Right atrium auricular region (tissue), 2 donors: ENCODE data around the gene POU6F2. TPM values are rescaled to one million over a fixed set of nuclear protein-coding genes. Genes with fewer than 3 reads are reported as not detected.

ENCODE experiments used
- DNase-seq: peaks from one replicate; pipeline ENCODE4 v3.0.0-alpha.2; 2019; ENCODE audit warnings: low spot score
- H3K27ac ChIP-seq, 2 donors: fragments of 200-600 bp; sonication (generic); 1 replicate in 1 of 2; 2 replicates in 1 of 2; pipeline ENCODE4 v1.5.1; 2016 to 2019
- H3K27me3 ChIP-seq, 2 donors: fragments of 200-600 bp; sonication (generic); one replicate each; pipeline versions ENCODE4 v1.5.1 to v1.6.0; 2017 to 2019
- H3K36me3 ChIP-seq: fragments of 200-600 bp; sonication (generic); one replicate; pipeline ENCODE4 v1.5.1; 2016
- H3K4me1 ChIP-seq, 2 donors: fragments of 200-600 bp; sonication (generic); one replicate each; pipeline versions ENCODE4 v1.5.1 to v1.6.0; 2017 to 2019
- H3K4me3 ChIP-seq, 2 donors: fragments of 200-600 bp; sonication (generic); 1 replicate in 1 of 2; 2 replicates in 1 of 2; pipeline ENCODE4 v1.5.1; 2017 to 2019; ENCODE audit warnings: mild to moderate bottlenecking in 1 of 2, moderate library complexity in 1 of 2
- H3K9me3 ChIP-seq, 2 donors: fragments of 200-600 bp; sonication (generic); one replicate each; pipeline ENCODE4 v1.5.1; 2019
- CTCF ChIP-seq, 2 donors: fragments of 200-600 bp; sonication (generic); IDR thresholded peaks; one replicate each; pipeline ENCODE4 v1.5.1; 2019; ENCODE audit warnings: antibody characterized with exemption in 2 of 2
- total RNA-seq, 2 donors: library from RNA; depleted of rRNA; stranded (reverse); fragments of >200 nt; gene quantifications; one replicate each; pipeline ENCODE4 v1.1.0, GENCODE V29; 2016

POU6F2 gene
- total RNA-seq, 2 donors from 2014 or later: 0.85 to 1.5 TPM

- no peak for DNase-seq
- Histone ChIP-seq H3K9me3 (no peaks in the 10 kb centered on the region), H3K27ac (no peak overlapping the region), H3K4me1 (no peaks in the 10 kb centered on the region), H3K27me3 (no peaks in the 10 kb centered on the region), H3K36me3 (no peaks in the 10 kb centered on the region), H3K4me3 (no peak overlapping the region)
- no peak for TF ChIP-seq CTCF (IDR thresholded peaks at IDR 0.05)
Measured at GRCh38 chr7:39195967-39196366, 218.3 kb downstream of the POU6F2 start.

DNA sequence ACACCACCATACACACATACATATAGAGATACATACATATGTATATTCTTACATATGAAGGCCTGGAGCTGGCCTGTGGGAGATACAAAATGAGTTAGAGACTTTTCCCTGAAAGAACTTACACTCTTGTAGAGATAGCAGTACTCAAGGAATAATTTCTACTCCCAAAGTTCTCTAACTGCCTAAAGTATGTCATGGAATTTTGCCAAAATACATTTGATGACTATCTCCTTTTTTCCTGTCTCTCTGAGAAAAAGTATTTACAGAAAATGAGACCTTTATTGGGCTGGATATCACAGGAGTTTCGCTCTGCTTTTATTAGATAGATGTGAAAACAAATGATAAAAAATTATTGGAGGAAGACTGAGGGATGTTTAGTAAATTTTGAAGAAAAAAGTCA lies 220.1 kb downstream of the POU6F2 start:
- Histone ChIP-seq H3K4me1 (no peaks in the 10 kb centered on the region), H3K4me3 (no peak overlapping the region), H3K27ac (no peak overlapping the region), H3K9me3 (no peaks in the 10 kb centered on the region), H3K36me3 (no peaks in the 10 kb centered on the region), H3K27me3 (no peaks in the 10 kb centered on the region)
- no peak for DNase-seq
- no peak for TF ChIP-seq CTCF (IDR thresholded peaks at IDR 0.05)

DNA sequence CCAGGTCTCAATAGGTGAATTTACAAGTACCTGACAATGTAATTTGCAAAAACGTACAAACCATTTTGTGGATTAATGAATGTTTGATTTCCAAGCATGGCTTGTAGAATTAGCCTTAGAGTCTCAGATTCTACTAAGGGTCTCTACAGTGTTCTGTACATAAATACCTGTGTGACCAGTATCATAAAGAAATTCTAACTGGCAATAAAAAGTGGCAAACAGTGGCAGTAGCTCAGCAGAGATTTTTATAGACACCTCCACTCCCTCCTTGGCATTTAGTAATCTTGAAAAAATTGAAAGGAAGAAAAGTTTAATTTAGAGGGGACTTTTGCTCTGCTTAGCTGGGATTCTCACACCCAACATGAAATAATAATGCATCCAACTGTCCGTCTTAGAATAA lies 220.8 kb downstream of the POU6F2 start:
- no peaks in the 10 kb centered on the region for H3K36me3 ChIP-seq
- no peak overlapping the region for H3K27ac ChIP-seq
- H3K27me3 ChIP-seq: no peaks in the 10 kb centered on the region
- H3K9me3 ChIP-seq: no peaks in the 10 kb centered on the region
- no peaks in the 10 kb centered on the region for H3K4me1 ChIP-seq
- no peak for DNase-seq
- H3K4me3 ChIP-seq: no peak overlapping the region
- no peak for TF ChIP-seq CTCF (IDR thresholded peaks at IDR 0.05)

- no peak overlapping the region for H3K4me3 ChIP-seq
- TF ChIP-seq CTCF (IDR thresholded peaks at IDR 0.05): no peak
- no peak overlapping the region for H3K27ac ChIP-seq
Measured at GRCh38 chr7:39199006-39199405, 221.3 kb downstream of the POU6F2 start.

DNA sequence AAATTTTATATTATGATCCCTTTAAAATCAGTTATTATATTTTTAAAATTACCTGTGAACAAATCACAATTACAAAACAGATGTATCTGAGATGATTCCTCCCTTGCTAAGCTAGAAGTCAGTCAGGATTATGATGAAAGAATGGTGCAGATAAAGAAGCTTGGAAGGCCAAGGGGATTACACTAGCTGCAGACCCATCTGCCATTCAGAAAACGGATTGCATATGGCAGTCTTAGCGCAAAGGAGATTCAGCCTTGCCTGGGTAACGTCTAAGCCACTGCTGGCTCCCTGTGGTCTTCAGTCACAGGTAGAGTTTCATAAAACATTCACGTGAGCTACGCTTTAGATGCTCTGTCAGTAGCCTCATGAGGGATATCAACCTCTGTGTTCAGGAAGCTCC lies 222.2 kb downstream of the POU6F2 start:
- H3K4me3 ChIP-seq: no peak overlapping the region
- H3K27ac ChIP-seq: no peak overlapping the region
- DNase-seq: no peak
- no peaks in the 10 kb centered on the region for H3K36me3 ChIP-seq
- no peak for TF ChIP-seq CTCF (IDR thresholded peaks at IDR 0.05)
- H3K27me3 ChIP-seq: no peaks in the 10 kb centered on the region
- no peaks in the 10 kb centered on the region for H3K9me3 ChIP-seq
- H3K4me1 ChIP-seq: no peaks in the 10 kb centered on the region

More at GRCh38 chr7:39199006-39199405, 221.3 kb downstream of the POU6F2 start:
- no peaks in the 10 kb centered on the region for H3K9me3 ChIP-seq
- H3K4me1 ChIP-seq: no peaks in the 10 kb centered on the region
- no peaks in the 10 kb centered on the region for H3K36me3 ChIP-seq
- DNase-seq: no peak
- no peaks in the 10 kb centered on the region for H3K27me3 ChIP-seq

- no peak for TF ChIP-seq CTCF (IDR thresholded peaks at IDR 0.05)
- Histone ChIP-seq H3K27ac (no peak overlapping the region), H3K27me3 (no peaks in the 10 kb centered on the region), H3K4me1 (no peaks in the 10 kb centered on the region), H3K9me3 (no peaks in the 10 kb centered on the region), H3K4me3 (no peak overlapping the region), H3K36me3 (no peaks in the 10 kb centered on the region)
- DNase-seq: no peak
Measured at GRCh38 chr7:39202041-39202440, 224.3 kb downstream of the POU6F2 start.
